Neural progenitor cell (in vitro differentiated cells): ENCODE measurements around the gene KAZN. TPM values are rescaled to one million over a fixed set of nuclear protein-coding genes. Genes with fewer than 3 reads are reported as not detected.

Experiments
- DNase-seq: peaks from one replicate; pipeline ENCODE4 v3.0.0-alpha.2; 2016; ENCODE audit warnings: low spot score
- H2AFZ ChIP-seq: fragments of 200-600 bp; sonication (generic); replicated peaks from 2 replicates; pipeline ENCODE4 v1.6.1; 2016; ENCODE audit warnings: antibody characterized with exemption
- H3F3A ChIP-seq: fragments of 200-600 bp; sonication (generic); 2 replicates; pipeline ENCODE4 v1.6.1; 2016; ENCODE audit warnings: antibody characterized with exemption, low read depth
- H3K27ac ChIP-seq: fragments of 200-600 bp; sonication (generic); 2 replicates; pipeline ENCODE4 v1.5.1; 2016; ENCODE audit warnings: mild to moderate bottlenecking
- H3K27me3 ChIP-seq: fragments of 200-600 bp; sonication (generic); 2 replicates; pipeline ENCODE4 v1.6.1; 2016; ENCODE audit warnings: mild to moderate bottlenecking, moderate library complexity
- H3K36me3 ChIP-seq: fragments of 200-600 bp; sonication (generic); 2 replicates; pipeline ENCODE4 v1.5.1; 2016
- H3K4me1 ChIP-seq: fragments of 200-600 bp; sonication (generic); 2 replicates; pipeline ENCODE4 v1.6.1; 2016; ENCODE audit warnings: mixed run types
- H3K4me2 ChIP-seq: fragments of 200-600 bp; sonication (generic); 2 replicates; pipeline ENCODE4 v1.6.1; 2016
- H3K4me3 ChIP-seq: fragments of 200-600 bp; sonication (generic); 2 replicates; pipeline ENCODE4 v1.5.1; 2016
- H3K79me2 ChIP-seq: fragments of 200-600 bp; sonication (generic); 2 replicates; pipeline ENCODE4 v1.6.1; 2016; ENCODE audit warnings: low read depth
- H3K9ac ChIP-seq: fragments of 200-600 bp; sonication (generic); 2 replicates; pipeline ENCODE4 v1.6.1; 2016
- H3K9me3 ChIP-seq: fragments of 200-600 bp; sonication (generic); 2 replicates; pipeline ENCODE4 v1.5.1; 2016; ENCODE audit warnings: low read depth
- H4K20me1 ChIP-seq: fragments of 200-600 bp; sonication (generic); 2 replicates; pipeline ENCODE4 v1.6.1; 2016; ENCODE audit warnings: low read depth
- H3K27ac Mint-ChIP-seq: 3 replicates; pipeline ENCODE4 v1.8.0; 2021; ENCODE audit warnings: mixed read lengths
- H3K27me3 Mint-ChIP-seq: 2 replicates; pipeline ENCODE4 v1.8.0; 2022; ENCODE audit warnings: low read depth, mild to moderate bottlenecking, inconsistent platforms, moderate library complexity, mixed read lengths; ENCODE audit not compliant: insufficient read depth
- H3K36me3 Mint-ChIP-seq: 3 replicates; pipeline ENCODE4 v1.8.0; 2021; ENCODE audit warnings: mixed read lengths
- H3K4me1 Mint-ChIP-seq: 3 replicates; pipeline ENCODE4 v1.8.0; 2021; ENCODE audit warnings: mixed read lengths
- H3K4me3 Mint-ChIP-seq: 3 replicates; pipeline ENCODE4 v1.8.0; 2021; ENCODE audit warnings: mild to moderate bottlenecking, moderate library complexity, mixed read lengths
- H3K9me3 Mint-ChIP-seq: 3 replicates; pipeline ENCODE4 v1.8.0; 2020; ENCODE audit warnings: mixed read lengths
- EZH2 ChIP-seq: fragments of 200-600 bp; sonication (generic); IDR thresholded peaks from 2 replicates; pipeline ENCODE4 v1.6.1; 2017; ENCODE audit warnings: antibody characterized with exemption, mild to moderate bottlenecking, moderate library complexity
- EZH2phosphoT487 ChIP-seq: fragments of 200-600 bp; sonication (generic); IDR thresholded peaks from 2 replicates; pipeline ENCODE4 v1.6.1; 2017; ENCODE audit warnings: antibody characterized with exemption
- total RNA-seq: library from RNA; depleted of rRNA; stranded (reverse); fragments of >200 nt; gene quantifications from 2 replicates; pipeline ENCODE4 v1.2.3, GENCODE V29; 2015; ENCODE audit warnings: low replicate concordance
- TF ChIP-seq, protein P1 (sequence below): fragments of 200-600 bp; sonication (generic); IDR thresholded peaks from 2 replicates; pipeline ENCODE4 v1.5.1; 2017; ENCODE audit warnings: antibody characterized with exemption, mild to moderate bottlenecking

The KAZN gene
- total RNA-seq, 1 donor from 2014 or later, result 6.1 TPM

DNA sequence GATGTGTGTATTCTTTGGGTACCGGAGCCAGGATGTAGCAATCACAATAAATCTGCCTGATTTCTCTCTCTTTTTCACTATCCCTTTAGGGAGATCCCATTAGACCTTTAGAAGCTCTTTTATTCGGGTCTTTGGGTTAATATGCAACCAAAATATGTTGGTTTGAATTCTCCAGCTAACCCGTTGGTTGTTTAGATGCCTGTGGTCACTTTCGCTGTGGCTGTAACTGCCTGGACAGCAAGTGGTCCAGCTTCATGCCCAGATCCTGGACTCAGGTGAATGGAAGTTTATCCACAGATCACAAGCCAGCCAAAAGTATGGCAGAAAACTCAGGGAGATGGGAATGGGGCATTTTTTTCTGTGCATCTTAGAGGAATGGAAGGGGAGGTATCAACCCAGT lies 12.3 kb downstream of the KAZN start:
- Histone ChIP-seq H3K4me3 (no peak overlapping the region), H3K27me3 (no peaks in the 10 kb centered on the region), H3K4me1 (peaks cover 5% of the 10 kb centered on the region), H3K9me3 (no peaks in the 10 kb centered on the region), H3K36me3 (no peaks in the 10 kb centered on the region), H3K9ac (no peak overlapping the region), H3F3A (no peaks in the 10 kb centered on the region), H3K27ac (no peak overlapping the region), H4K20me1 (peaks cover 11% of the 10 kb centered on the region), H3K79me2 (peaks cover 31% of the 10 kb centered on the region), H3K4me2 (no peak overlapping the region), H2AFZ (no peak overlapping the region)
- H3K36me3 Mint-ChIP-seq, result peaks cover 25% of the 10 kb centered on the region
- TF ChIP-seq, protein P1, sequence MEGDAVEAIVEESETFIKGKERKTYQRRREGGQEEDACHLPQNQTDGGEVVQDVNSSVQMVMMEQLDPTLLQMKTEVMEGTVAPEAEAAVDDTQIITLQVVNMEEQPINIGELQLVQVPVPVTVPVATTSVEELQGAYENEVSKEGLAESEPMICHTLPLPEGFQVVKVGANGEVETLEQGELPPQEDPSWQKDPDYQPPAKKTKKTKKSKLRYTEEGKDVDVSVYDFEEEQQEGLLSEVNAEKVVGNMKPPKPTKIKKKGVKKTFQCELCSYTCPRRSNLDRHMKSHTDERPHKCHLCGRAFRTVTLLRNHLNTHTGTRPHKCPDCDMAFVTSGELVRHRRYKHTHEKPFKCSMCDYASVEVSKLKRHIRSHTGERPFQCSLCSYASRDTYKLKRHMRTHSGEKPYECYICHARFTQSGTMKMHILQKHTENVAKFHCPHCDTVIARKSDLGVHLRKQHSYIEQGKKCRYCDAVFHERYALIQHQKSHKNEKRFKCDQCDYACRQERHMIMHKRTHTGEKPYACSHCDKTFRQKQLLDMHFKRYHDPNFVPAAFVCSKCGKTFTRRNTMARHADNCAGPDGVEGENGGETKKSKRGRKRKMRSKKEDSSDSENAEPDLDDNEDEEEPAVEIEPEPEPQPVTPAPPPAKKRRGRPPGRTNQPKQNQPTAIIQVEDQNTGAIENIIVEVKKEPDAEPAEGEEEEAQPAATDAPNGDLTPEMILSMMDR, result no peak
- TF ChIP-seq EZH2 (no peak), EZH2phosphoT487 (no peak)
- H3K4me3 Mint-ChIP-seq, result no peak overlapping the region
- no peak for DNase-seq
- H3K27ac Mint-ChIP-seq, result no peak overlapping the region
- peaks cover 14% of the 10 kb centered on the region for H3K4me1 Mint-ChIP-seq
- H3K9me3 Mint-ChIP-seq, result peaks cover 6% of the 10 kb centered on the region
- peaks cover 2% of the 10 kb centered on the region for H3K27me3 Mint-ChIP-seq

DNA sequence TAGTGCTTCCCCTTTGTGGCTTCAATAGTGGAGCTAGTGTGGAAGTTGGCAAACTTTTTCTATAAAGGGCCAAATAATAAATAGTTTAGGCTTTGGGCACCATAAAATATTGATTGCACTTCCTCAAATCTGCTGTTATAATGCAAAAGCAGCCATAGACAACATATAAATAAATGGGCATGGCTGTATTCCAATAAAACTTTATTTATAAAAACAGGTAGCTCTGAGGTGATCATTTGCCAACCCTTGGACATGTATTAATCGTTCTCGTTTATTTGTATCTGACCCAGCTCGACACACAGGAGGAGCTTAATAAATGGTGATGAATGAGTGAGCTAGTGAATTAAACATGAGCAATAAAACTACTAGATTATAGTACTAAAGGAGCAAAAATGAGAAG lies 13.3 kb downstream of the KAZN start:
- H3K9me3 Mint-ChIP-seq, result peaks cover 7% of the 10 kb centered on the region
- H3K36me3 Mint-ChIP-seq, result peaks cover 28% of the 10 kb centered on the region

DNA sequence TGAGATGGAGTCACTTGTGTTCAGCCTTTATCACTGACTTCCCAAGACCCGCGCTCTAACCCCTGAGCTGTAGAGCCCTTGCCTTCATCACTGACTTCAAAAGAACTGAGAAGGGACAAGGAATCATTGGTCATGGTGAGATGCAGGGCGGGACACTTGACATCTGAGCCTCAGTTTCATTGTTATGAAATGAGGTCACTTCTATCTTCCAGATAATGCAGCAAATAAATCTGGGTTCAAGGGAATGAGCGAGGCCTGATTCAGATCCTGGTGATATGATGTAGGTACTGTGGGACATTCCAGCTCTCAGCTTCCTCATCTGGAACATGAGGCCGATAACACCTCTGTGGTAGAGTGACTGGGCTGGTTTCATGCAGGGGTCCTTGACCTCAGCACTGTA lies 13.8 kb downstream of the KAZN start:
- Histone ChIP-seq H3K79me2 (peaks cover 22% of the 10 kb centered on the region), H3K27me3 (no peaks in the 10 kb centered on the region), H3K9ac (no peak overlapping the region), H3K36me3 (no peaks in the 10 kb centered on the region), H3K27ac (no peak overlapping the region), H3K9me3 (no peaks in the 10 kb centered on the region), H4K20me1 (peaks cover 4% of the 10 kb centered on the region), H3K4me3 (no peak overlapping the region), H3K4me2 (no peak overlapping the region), H3F3A (no peaks in the 10 kb centered on the region), H3K4me1 (no peaks in the 10 kb centered on the region), H2AFZ (no peak overlapping the region)
- H3K4me1 Mint-ChIP-seq, result peaks cover 18% of the 10 kb centered on the region
- no peak overlapping the region for H3K4me3 Mint-ChIP-seq
- H3K36me3 Mint-ChIP-seq, result peaks cover 33% of the 10 kb centered on the region
- peaks cover 7% of the 10 kb centered on the region for H3K9me3 Mint-ChIP-seq
- TF ChIP-seq EZH2, result no peak
- TF ChIP-seq EZH2phosphoT487, result no peak
- TF ChIP-seq, protein P1, result no peak
- no peak overlapping the region for H3K27ac Mint-ChIP-seq
- H3K27me3 Mint-ChIP-seq, result peaks cover 2% of the 10 kb centered on the region
- DNase-seq, result no peak

More for the DNA sequence above, 13.3 kb downstream of the KAZN start:
- no peak overlapping the region for H3K4me3 ChIP-seq
- no peaks in the 10 kb centered on the region for H3K27me3 ChIP-seq
- H3K9me3 ChIP-seq, result no peaks in the 10 kb centered on the region
- peaks cover 4% of the 10 kb centered on the region for H4K20me1 ChIP-seq
- Mint-ChIP-seq H3K27me3 (peaks cover 2% of the 10 kb centered on the region), H3K27ac (no peak overlapping the region), H3K4me1 (peaks cover 16% of the 10 kb centered on the region), H3K4me3 (no peak overlapping the region)
- H3K79me2 ChIP-seq, result peaks cover 22% of the 10 kb centered on the region
- H3K9ac ChIP-seq, result no peak overlapping the region
- no peak for DNase-seq
- H3F3A ChIP-seq, result no peaks in the 10 kb centered on the region
- H3K4me2 ChIP-seq, result no peak overlapping the region
- no peak overlapping the region for H3K27ac ChIP-seq
- no peaks in the 10 kb centered on the region for H3K36me3 ChIP-seq
- no peak for TF ChIP-seq EZH2phosphoT487
- TF ChIP-seq EZH2, result no peak
- TF ChIP-seq, protein P1, result no peak
- H3K4me1 ChIP-seq, result no peaks in the 10 kb centered on the region
- no peak overlapping the region for H2AFZ ChIP-seq
